Suprapubic skin (tissue), 4 donors: ENCODE results near the gene RPSA.

Experiments
- CTCF ChIP-seq, 2 donors: fragments of 200-600 bp in 1 of 2; fragments of 450-650 bp in 1 of 2; sonication (generic) in 1 of 2; IDR thresholded peaks; one replicate each; pipeline ENCODE4 v1.5.1; 2016 to 2019; ENCODE audit warnings: antibody characterized with exemption in 2 of 2, mild to moderate bottlenecking in 1 of 2, moderate library complexity in 1 of 2
- EP300 ChIP-seq: sonication (generic); formaldehyde crosslinking; IDR thresholded peaks from one replicate; pipeline ENCODE4 v1.6.1; 2017; ENCODE audit warnings: antibody characterized with exemption
- POLR2A ChIP-seq, 2 donors: fragments of 450-650 bp; IDR thresholded peaks; one replicate each; pipeline ENCODE4 v1.6.1; 2017; ENCODE audit warnings: antibody characterized with exemption in 2 of 2, mild to moderate bottlenecking in 2 of 2, moderate library complexity in 2 of 2
- POLR2AphosphoS5 ChIP-seq, 3 donors: sonication (generic); formaldehyde crosslinking; IDR thresholded peaks; one replicate each; pipeline ENCODE4 v1.6.1; 2017; ENCODE audit warnings: antibody characterized with exemption in 3 of 3

- peak in 1 of 2 donors; percentile 41 for TF ChIP-seq CTCF (IDR thresholded peaks at IDR 0.05)
- TF ChIP-seq EP300: no peak
- TF ChIP-seq POLR2A (IDR thresholded peaks at IDR 0.05): peak in 1 of 2 donors; percentile 66
- peak in 1 of 3 donors; percentile 49 for TF ChIP-seq POLR2AphosphoS5 (IDR thresholded peaks at IDR 0.05)
Measured at GRCh38 chr3:39383881-39384664, 22.4 kb upstream of the RPSA start.
